K562 (cell line): ENCODE results near the gene RARRES2. TPM values are rescaled to one million over a fixed set of nuclear protein-coding genes. Genes with fewer than 3 reads are reported as not detected.

Experiments used
- ATF1 ChIP-seq, 2 experiments: fragments of 450-650 bp in 1 of 2; IDR thresholded peaks; 2 replicates each; pipeline ENCODE4 v1.6.1; 2016; ENCODE audit warnings: missing compliant biosample characterization in 1 of 2, missing genetic modification characterization in 1 of 2
- GATAD2B ChIP-seq: fragments of 450-650 bp; IDR thresholded peaks from 2 replicates; pipeline ENCODE4 v1.6.1; 2017; ENCODE audit warnings: mild to moderate bottlenecking, borderline replicate concordance
- HNRNPH1 ChIP-seq: fragments of 200-400 bp; formaldehyde crosslinking; optimal IDR thresholded peaks from 2 replicates; pipeline ENCODE3; 2017; ENCODE audit warnings: low read depth, mild to moderate bottlenecking, low read length, moderate library complexity
- IFI16 ChIP-seq: fragments of 250-450 bp; sonication (Bioruptor Pico); IDR thresholded peaks from 2 replicates; pipeline ENCODE4 v2.1.2; 2022; ENCODE audit warnings: mild to moderate bottlenecking, inconsistent platforms
- KDM2B ChIP-seq: fragments of 250-450 bp; sonication (Bioruptor Pico); IDR thresholded peaks from 2 replicates; pipeline ENCODE4 v1.8.0; 2021; ENCODE audit warnings: mild to moderate bottlenecking, moderate library complexity
- NCOA1 ChIP-seq: fragments of 450-650 bp; IDR thresholded peaks from 2 replicates; pipeline ENCODE4 v1.6.1; 2016; ENCODE audit warnings: low read depth
- NUFIP1 ChIP-seq: fragments of 450-650 bp; IDR thresholded peaks from 2 replicates; pipeline ENCODE4 v1.6.1; 2018; ENCODE audit not compliant: partially characterized antibody
- POLR2H ChIP-seq: IDR thresholded peaks from 2 replicates; pipeline ENCODE4 v1.6.1; 2016; ENCODE audit warnings: missing genetic modification characterization, low read depth, mild to moderate bottlenecking, control low read depth, missing compliant biosample characterization, moderate library complexity
- RAD51 ChIP-seq: fragments of 450-650 bp; IDR thresholded peaks from 2 replicates; pipeline ENCODE4 v1.7.1; 2016; ENCODE audit warnings: low read depth, mild to moderate bottlenecking, borderline replicate concordance
- ZBED1 ChIP-seq: IDR thresholded peaks from 2 replicates; pipeline ENCODE4 v1.6.1; 2014
- ZNF23 ChIP-seq: fragments of 250-450 bp; sonication (Bioruptor Pico); IDR thresholded peaks from 2 replicates; pipeline ENCODE4 v1.4.0; 2020; ENCODE audit warnings: mild to moderate bottlenecking
- ZZZ3 ChIP-seq: fragments of 450-650 bp; IDR thresholded peaks from 2 replicates; pipeline ENCODE4 v1.6.1; 2016; ENCODE audit warnings: antibody characterized with exemption, mild to moderate bottlenecking, moderate library complexity
- polyA plus RNA-seq, 8 experiments: library from polyadenylated mRNA; depleted of rRNA in 4 of 8; stranded (reverse) in 5 of 8; unstranded in 3 of 8; fragments of >200 nt; fragmentation: Nextera tagmentation in 2 of 8; fragmentation: Illumina TruSeq in 1 of 8; extraction: Ambion mirVana in 2 of 8; extraction: Trizol in 1 of 8; gene quantifications; 2 replicates each; pipeline versions ENCODE4 v1.2.1 to v1.2.3, GENCODE V29; 2011 to 2014; ENCODE audit warnings: inconsistent platforms in 1 of 8, missing spikeins in 1 of 8
- total RNA-seq, 7 experiments: library from RNA; depleted of rRNA in 6 of 7; stranded (reverse); fragments of >200 nt in 6 of 7; fragmentation: Illumina TruSeq in 2 of 7; extraction: Trizol in 2 of 7; gene quantifications; 2 replicates each; pipeline versions ENCODE4 v1.2.1 to v1.2.3, GENCODE V29; 2011 to 2021; ENCODE audit warnings: low replicate concordance in 1 of 7
- TF ChIP-seq, protein P1 (sequence below): fragments of 450-650 bp; formaldehyde crosslinking; IDR thresholded peaks from 2 replicates; pipeline ENCODE4 v1.4.0; 2020; ENCODE audit warnings: mild to moderate bottlenecking, moderate library complexity
- TF ChIP-seq, protein P2 (sequence below), 3 experiments: fragments of 200-800 bp in 1 of 3; sonication (Bioruptor generic) in 1 of 3; sonication (generic) in 1 of 3; formaldehyde crosslinking in 1 of 3; IDR thresholded peaks; 2 replicates each; pipeline versions ENCODE4 v1.6.1 to v1.8.0; 2016 to 2022; ENCODE audit warnings: mild to moderate bottlenecking in 2 of 3, missing compliant biosample characterization in 2 of 3, missing genetic modification characterization in 2 of 3, missing genetic modification reagents in 1 of 3
- TF ChIP-seq, protein P3 (sequence below): fragments of 250-450 bp; sonication (Bioruptor Pico); IDR thresholded peaks from 2 replicates; pipeline ENCODE4 v1.8.0; 2022; ENCODE audit warnings: moderate library complexity, mild to moderate bottlenecking, inconsistent platforms

Gene RARRES2
- total and polyA plus RNA-seq, 9 of the 15 experiments (the other 6 are each of a cell fraction or from before 2014, with no cell fraction given), result 0.11 to 1.7 (median 0.23) TPM; not detected in 6

DNA sequence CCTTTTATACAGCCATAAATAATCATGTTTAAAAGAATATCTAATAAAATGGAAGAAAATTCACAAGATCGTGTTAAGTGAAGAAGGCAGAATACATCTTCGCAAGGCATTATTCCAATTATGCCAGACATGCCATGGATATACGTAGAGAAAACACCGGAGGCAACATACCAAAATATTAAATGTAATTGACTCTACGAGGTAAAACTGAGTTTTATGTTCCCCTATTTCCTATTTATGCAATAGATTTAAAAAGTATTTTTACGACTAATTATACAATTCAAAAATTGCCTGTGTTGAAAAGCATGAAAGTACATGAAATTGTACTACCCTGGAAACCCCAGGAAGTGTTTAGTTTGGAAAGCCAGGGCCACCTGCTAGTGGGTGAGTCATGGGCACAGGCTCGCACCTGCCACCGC lies 26.3 kb upstream of the RARRES2 start (continued):
- TF ChIP-seq ATF1 (CRISPR knock-in tag; IDR thresholded peaks at IDR 0.05) (no peak), ATF1 (tag; IDR thresholded peaks at IDR 0.05) (no peak), ZZZ3 (no peak), HNRNPH1 (no peak), ZNF23 (0 out of 2 replicates have a peak, but pooled peaks have one; percentile 36), NUFIP1 (peak; percentile 23), ZBED1 (no peak), RAD51 (0 out of 2 replicates have a peak, but pooled peaks have one; percentile 32), IFI16 (no peak), POLR2H (tag) (peak; percentile 63), GATAD2B (peak; percentile 7; the same call in 1 of the 2 replicates), NCOA1 (no peak), KDM2B (CRISPR knock-in tag) (no peak)
- TF ChIP-seq, protein P1, sequence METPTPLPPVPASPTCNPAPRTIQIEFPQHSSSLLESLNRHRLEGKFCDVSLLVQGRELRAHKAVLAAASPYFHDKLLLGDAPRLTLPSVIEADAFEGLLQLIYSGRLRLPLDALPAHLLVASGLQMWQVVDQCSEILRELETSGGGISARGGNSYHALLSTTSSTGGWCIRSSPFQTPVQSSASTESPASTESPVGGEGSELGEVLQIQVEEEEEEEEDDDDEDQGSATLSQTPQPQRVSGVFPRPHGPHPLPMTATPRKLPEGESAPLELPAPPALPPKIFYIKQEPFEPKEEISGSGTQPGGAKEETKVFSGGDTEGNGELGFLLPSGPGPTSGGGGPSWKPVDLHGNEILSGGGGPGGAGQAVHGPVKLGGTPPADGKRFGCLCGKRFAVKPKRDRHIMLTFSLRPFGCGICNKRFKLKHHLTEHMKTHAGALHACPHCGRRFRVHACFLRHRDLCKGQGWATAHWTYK (CRISPR knock-in tag), result no peak
- TF ChIP-seq, protein P2, sequence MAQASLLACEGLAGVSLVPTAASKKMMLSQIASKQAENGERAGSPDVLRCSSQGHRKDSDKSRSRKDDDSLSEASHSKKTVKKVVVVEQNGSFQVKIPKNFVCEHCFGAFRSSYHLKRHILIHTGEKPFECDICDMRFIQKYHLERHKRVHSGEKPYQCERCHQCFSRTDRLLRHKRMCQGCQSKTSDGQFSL (CRISPR knock-in tag; IDR thresholded peaks at IDR 0.05), result no peak
- TF ChIP-seq, protein P2 (tag; IDR thresholded peaks at IDR 0.05), result no peak
- TF ChIP-seq, protein P3, sequence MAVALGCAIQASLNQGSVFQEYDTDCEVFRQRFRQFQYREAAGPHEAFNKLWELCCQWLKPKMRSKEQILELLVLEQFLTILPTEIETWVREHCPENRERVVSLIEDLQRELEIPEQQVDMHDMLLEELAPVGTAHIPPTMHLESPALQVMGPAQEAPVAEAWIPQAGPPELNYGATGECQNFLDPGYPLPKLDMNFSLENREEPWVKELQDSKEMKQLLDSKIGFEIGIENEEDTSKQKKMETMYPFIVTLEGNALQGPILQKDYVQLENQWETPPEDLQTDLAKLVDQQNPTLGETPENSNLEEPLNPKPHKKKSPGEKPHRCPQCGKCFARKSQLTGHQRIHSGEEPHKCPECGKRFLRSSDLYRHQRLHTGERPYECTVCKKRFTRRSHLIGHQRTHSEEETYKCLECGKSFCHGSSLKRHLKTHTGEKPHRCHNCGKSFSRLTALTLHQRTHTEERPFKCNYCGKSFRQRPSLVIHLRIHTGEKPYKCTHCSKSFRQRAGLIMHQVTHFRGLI (CRISPR knock-in tag), result 0 out of 2 replicates have a peak, but pooled peaks have one; percentile 71
- TF ChIP-seq, all 486 proteins: peak for 30
